ENCODE measurements around the gene ATP6V1B1. TPM values are rescaled to one million over a fixed set of nuclear protein-coding genes. Genes with fewer than 3 reads are reported as not detected.

The ATP6V1B1 gene
- total and polyA plus RNA-seq, 9 of the 15 experiments (the other 6 are each of a cell fraction or from before 2014, with no cell fraction given), result not detected

DNA sequence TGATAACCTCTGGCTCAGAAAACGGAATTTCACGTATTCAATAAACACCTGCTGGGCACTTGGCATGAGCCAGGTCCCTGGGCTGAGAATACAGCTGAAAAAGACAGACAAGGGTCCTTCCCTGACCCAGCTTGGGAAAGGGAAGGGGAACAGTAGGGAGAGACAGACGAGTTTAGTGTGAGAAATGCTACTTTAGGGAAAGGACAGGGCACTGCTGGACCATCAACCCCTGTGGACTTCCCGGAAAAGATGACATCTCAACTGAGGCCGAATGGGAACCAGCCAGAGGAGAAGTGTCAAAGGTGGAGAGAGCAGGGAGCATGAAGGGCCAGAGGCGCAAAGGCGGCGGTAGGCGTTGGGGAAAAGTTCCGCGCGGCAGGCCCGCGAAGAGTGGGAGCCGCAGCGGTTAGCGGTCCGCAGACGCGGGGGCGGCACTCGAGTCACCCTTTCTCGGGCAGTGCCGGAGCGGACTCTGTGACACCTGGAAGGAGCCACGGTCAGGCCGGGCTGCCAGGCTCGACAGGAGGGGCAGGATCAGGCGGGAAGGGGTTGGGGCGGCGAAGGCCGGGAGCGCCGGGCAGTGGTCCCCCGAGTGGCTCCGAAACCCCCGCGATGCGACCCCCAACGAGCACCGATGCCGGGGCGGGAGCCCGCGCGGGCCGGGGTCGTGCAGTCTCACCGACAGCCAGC is 58.5 kb downstream of the ATP6V1B1 start (continued):
- TF ChIP-seq SAP30 (IDR thresholded peaks at IDR 0.05; ENCODE audit: borderline replicate concordance, insufficient read depth, low read depth, low read length, poor library complexity, severe bottlenecking) (peak; percentile 67), BRD4 (IDR thresholded peaks at IDR 0.05) (peak; percentile 46; the same call in 1 of the 2 replicates), TAF9B (IDR thresholded peaks at IDR 0.05; ENCODE audit: partially characterized antibody) (no peak), U2AF1 (optimal IDR thresholded peaks at IDR 0.05; ENCODE audit: low read depth, low read length) (peak; percentile 60), ZFP30 (CRISPR knock-in tag; IDR thresholded peaks at IDR 0.05; ENCODE audit: borderline replicate concordance) (no peak), KAT7 (CRISPR knock-in tag; IDR thresholded peaks at IDR 0.05; ENCODE audit: borderline replicate concordance) (no peak)
- TF ChIP-seq, protein P1, sequence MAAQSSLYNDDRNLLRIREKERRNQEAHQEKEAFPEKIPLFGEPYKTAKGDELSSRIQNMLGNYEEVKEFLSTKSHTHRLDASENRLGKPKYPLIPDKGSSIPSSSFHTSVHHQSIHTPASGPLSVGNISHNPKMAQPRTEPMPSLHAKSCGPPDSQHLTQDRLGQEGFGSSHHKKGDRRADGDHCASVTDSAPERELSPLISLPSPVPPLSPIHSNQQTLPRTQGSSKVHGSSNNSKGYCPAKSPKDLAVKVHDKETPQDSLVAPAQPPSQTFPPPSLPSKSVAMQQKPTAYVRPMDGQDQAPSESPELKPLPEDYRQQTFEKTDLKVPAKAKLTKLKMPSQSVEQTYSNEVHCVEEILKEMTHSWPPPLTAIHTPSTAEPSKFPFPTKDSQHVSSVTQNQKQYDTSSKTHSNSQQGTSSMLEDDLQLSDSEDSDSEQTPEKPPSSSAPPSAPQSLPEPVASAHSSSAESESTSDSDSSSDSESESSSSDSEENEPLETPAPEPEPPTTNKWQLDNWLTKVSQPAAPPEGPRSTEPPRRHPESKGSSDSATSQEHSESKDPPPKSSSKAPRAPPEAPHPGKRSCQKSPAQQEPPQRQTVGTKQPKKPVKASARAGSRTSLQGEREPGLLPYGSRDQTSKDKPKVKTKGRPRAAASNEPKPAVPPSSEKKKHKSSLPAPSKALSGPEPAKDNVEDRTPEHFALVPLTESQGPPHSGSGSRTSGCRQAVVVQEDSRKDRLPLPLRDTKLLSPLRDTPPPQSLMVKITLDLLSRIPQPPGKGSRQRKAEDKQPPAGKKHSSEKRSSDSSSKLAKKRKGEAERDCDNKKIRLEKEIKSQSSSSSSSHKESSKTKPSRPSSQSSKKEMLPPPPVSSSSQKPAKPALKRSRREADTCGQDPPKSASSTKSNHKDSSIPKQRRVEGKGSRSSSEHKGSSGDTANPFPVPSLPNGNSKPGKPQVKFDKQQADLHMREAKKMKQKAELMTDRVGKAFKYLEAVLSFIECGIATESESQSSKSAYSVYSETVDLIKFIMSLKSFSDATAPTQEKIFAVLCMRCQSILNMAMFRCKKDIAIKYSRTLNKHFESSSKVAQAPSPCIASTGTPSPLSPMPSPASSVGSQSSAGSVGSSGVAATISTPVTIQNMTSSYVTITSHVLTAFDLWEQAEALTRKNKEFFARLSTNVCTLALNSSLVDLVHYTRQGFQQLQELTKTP (IDR thresholded peaks at IDR 0.05; ENCODE audit: low read depth in 1 of 2, partially characterized antibody in 2 of 2), result no peak
- TF ChIP-seq, protein P2, sequence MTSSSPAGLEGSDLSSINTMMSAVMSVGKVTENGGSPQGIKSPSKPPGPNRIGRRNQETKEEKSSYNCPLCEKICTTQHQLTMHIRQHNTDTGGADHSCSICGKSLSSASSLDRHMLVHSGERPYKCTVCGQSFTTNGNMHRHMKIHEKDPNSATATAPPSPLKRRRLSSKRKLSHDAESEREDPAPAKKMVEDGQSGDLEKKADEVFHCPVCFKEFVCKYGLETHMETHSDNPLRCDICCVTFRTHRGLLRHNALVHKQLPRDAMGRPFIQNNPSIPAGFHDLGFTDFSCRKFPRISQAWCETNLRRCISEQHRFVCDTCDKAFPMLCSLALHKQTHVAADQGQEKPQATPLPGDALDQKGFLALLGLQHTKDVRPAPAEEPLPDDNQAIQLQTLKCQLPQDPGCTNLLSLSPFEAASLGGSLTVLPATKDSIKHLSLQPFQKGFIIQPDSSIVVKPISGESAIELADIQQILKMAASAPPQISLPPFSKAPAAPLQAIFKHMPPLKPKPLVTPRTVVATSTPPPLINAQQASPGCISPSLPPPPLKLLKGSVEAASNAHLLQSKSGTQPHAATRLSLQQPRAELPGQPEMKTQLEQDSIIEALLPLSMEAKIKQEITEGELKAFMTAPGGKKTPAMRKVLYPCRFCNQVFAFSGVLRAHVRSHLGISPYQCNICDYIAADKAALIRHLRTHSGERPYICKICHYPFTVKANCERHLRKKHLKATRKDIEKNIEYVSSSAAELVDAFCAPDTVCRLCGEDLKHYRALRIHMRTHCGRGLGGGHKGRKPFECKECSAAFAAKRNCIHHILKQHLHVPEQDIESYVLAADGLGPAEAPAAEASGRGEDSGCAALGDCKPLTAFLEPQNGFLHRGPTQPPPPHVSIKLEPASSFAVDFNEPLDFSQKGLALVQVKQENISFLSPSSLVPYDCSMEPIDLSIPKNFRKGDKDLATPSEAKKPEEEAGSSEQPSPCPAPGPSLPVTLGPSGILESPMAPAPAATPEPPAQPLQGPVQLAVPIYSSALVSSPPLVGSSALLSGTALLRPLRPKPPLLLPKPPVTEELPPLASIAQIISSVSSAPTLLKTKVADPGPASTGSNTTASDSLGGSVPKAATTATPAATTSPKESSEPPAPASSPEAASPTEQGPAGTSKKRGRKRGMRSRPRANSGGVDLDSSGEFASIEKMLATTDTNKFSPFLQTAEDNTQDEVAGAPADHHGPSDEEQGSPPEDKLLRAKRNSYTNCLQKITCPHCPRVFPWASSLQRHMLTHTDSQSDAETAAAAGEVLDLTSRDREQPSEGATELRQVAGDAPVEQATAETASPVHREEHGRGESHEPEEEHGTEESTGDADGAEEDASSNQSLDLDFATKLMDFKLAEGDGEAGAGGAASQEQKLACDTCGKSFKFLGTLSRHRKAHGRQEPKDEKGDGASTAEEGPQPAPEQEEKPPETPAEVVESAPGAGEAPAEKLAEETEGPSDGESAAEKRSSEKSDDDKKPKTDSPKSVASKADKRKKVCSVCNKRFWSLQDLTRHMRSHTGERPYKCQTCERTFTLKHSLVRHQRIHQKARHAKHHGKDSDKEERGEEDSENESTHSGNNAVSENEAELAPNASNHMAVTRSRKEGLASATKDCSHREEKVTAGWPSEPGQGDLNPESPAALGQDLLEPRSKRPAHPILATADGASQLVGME (CRISPR knock-in tag; IDR thresholded peaks at IDR 0.05), result no peak
- TF ChIP-seq, protein P3, sequence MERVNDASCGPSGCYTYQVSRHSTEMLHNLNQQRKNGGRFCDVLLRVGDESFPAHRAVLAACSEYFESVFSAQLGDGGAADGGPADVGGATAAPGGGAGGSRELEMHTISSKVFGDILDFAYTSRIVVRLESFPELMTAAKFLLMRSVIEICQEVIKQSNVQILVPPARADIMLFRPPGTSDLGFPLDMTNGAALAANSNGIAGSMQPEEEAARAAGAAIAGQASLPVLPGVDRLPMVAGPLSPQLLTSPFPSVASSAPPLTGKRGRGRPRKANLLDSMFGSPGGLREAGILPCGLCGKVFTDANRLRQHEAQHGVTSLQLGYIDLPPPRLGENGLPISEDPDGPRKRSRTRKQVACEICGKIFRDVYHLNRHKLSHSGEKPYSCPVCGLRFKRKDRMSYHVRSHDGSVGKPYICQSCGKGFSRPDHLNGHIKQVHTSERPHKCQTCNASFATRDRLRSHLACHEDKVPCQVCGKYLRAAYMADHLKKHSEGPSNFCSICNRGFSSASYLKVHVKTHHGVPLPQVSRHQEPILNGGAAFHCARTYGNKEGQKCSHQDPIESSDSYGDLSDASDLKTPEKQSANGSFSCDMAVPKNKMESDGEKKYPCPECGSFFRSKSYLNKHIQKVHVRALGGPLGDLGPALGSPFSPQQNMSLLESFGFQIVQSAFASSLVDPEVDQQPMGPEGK (CRISPR knock-in tag; IDR thresholded peaks at IDR 0.05; ENCODE audit: borderline replicate concordance), result no peak
- TF ChIP-seq, protein P4, sequence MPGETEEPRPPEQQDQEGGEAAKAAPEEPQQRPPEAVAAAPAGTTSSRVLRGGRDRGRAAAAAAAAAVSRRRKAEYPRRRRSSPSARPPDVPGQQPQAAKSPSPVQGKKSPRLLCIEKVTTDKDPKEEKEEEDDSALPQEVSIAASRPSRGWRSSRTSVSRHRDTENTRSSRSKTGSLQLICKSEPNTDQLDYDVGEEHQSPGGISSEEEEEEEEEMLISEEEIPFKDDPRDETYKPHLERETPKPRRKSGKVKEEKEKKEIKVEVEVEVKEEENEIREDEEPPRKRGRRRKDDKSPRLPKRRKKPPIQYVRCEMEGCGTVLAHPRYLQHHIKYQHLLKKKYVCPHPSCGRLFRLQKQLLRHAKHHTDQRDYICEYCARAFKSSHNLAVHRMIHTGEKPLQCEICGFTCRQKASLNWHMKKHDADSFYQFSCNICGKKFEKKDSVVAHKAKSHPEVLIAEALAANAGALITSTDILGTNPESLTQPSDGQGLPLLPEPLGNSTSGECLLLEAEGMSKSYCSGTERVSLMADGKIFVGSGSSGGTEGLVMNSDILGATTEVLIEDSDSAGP (CRISPR knock-in tag; IDR thresholded peaks at IDR 0.05), result no peak
